HG02840 (cell line): Measurements from ENCODE around the gene ZNF799.
A peak's percentile ranks its signal among the peaks of the same experiment; 100 is the strongest.
"Not testable (repeated sequence)": the region's sequence is repeated elsewhere in the genome, so short reads cannot be mapped to it uniquely, and the experiment has no call there.

Experiments used
- ATAC-seq: cut with Tn5 transposase; IDR thresholded peaks from one replicate; pipeline ENCODE4 v1.9.1; 2021; ENCODE audit warnings: mild to moderate bottlenecking, moderate library complexity, moderate number of reproducible peaks; ENCODE audit not compliant: unreplicated experiment, low FRiP score

Gene ZNF799

DNA sequence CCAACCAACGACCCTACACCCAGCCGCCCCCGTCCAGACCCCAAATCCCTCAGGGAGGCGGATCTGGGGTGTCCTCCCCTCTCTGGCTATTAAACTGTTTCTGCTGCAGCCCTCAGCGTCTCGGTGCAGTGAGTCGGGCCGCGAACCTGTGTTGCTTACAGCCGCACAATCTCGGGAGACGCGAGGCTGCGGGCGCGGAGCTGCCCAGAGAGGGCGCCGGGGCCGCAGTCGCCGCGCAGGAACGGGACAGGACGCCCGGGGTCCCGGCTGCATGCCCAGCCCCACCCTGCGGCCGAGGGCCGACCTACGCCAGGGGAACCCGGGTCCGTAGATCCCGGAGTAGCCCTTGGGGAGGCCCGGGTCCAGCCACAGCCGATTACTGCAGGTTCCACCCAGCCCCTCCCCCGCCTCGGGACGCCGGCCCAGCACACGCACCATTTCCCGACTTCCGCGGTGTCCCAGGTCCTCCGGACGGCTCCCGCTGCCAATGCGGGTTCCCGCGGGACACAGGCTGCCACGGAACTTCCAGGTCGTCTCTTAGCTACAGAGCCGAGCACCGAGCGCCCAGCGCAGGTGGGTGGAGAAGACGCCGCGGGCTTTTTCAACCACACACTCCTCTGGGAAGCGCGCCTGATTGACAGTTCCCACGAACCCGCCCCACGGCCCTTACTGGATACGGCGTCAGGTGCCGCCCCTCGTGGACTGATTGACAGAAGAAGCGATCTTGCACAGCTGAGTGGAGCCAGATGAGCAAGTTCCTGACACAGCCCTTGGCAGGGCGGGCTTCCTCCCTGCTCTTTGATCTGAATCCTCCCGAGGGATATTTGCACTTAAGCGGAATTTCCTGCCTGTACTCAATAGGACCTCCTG, at the start of gene ZNF799:
Gene ZNF799 (minus strand): TSS at position 639 of the 870 bp plus-strand sequence. CDS start 201 bp downstream, at position 438.
- peak; percentile 79 for ATAC-seq

DNA sequence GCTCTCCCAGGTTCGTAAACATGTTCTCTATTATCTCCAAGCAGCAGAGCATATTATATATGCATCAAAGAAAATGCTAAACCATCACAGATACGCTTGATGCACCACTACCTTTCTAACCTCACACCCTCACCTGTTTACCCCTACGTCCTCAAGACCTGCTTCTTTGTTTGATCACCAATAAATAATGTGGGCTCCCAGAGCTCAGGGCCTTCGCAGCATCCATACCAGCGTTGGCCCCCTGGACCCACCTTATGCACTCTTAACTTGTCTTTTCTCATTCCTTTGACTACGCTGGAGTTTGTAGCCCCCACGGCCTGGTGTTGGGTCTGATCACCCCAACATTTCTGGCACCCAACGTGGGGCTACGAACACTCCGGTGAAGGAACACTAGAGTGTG, 49.8 kb upstream of the ZNF799 start:
- no peak for ATAC-seq

DNA sequence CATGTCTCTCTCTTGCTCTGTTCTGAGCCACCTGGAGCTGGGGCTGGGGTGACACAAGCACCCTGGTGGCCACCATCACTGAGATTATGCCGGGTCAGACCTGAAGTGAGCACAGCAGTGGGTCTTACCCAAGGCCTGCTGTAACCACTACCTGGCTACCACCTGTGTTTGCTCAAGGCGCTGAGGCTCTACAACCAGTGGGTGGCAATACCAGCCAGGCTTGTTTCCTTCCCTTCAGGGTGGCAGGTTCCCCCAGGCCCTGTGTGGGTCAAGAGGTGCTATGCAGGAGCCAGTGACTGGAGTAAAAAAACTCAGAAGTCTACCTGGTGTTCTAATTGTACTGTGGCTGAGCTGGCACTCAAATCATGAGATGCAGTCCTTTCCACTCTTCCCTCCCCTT, 47.7 kb upstream of the ZNF799 start:
- ATAC-seq = no peak

DNA sequence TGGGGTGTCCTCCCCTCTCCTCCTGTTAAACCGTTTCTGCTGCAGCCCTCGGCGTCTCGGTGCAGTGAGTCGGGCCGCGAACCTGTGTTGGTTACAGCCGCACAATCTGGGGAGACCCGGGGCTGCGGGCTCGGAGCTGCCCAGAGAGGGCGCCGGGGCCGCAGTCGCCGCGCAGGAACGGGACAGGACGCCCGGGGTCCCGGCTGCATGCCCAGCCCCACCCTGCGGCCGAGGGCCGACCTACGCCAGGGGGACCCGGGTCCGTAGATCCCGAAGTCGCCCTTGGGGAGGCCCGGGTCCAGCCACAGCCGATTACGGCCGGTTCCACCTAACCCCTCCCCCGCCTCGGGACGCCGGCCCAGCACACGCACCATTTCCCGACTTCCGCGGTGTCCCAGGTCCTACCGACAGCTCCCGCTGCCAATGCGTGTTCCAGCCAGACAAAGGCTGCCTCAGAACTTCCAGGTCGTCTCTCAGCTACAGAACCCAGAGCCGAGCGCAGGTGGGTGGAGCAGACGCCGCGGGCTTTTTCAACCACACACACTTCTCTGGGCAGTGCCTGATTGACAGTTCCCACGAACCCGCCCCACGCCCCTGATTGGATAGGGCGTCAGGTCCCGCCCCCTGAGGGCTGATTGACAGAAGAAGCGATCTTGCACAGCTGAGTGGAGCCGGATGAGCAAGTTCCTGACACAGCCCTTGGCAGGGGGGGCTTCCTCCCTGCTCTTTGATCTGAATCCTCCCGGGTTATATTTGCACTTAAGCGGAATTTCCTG, 39.7 kb upstream of the ZNF799 start, which contains the start of gene ZNF443:
Gene ZNF443 (minus strand): TSS at position 481 of the 776 bp plus-strand sequence. CDS start 107 bp downstream, at position 374.
- peak; percentile 91 for ATAC-seq

DNA sequence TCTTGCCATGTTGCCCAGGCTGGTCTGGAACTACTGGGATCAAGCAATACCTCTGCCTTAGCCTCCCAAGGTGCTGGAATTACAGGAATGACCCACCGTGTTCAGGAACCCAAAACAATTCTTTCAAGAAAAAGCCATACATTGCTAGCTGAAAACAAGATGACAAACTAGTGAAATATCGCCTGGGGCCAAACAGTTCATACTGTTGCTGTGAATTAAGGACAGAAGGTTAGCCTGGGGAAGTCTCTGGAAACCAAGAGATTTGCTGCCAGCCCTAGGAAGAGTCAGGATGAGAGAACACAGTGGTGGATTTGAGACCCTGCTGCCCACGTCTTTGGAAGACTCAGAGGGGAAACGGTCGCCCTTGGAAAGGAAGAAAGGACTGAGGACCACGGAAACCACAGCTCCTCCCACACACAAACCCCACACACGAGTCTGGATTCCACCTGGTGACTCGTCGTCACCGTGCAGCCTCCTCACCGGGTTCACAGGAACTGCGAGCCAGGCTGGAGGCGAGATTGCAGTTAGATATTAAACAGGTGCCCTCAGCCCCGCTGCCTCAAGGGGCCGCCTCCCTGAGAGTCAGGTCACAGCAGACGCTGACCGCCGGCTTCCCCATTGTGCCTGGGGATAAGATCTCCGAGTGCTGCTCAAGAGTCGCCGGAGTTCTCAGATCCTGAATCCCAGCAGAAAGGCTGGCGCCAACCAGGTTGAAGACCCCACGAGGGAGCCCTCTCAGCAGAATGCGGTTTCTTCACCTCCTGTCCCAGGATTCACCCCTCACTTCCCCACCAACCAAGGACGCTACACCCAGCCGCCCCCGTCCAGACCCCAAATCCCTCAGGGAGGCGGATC, 38.8 kb upstream of the ZNF799 start:
- ATAC-seq = peak; percentile 20

DNA sequence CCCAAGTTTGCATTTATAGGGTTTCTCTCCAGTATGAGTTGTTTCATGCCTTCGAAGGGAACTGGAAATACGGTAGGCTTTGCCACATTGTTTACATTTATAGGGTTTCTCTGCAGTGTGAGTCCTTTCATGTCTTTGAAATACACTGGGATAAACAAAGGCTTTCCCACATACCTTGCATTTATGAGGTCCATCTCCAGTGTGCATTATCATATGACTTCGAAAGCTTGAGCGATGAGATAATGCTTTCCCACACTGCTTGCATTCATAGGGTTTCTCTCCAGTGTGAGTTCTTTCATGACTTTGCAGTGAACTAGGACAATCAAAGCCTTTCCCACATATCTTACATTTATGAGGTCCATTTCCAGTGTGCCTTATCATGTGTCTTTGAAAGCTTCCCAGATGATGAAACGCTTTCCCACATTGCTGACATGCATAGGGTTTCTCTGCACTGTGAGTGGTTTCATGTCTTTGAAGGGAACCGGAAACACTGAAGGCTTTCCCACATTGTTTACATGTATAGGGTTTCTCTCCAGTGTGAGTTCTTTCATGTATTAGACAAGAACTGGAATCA, 29.7 kb upstream of the ZNF799 start:
- not testable (repeated sequence) for ATAC-seq

DNA sequence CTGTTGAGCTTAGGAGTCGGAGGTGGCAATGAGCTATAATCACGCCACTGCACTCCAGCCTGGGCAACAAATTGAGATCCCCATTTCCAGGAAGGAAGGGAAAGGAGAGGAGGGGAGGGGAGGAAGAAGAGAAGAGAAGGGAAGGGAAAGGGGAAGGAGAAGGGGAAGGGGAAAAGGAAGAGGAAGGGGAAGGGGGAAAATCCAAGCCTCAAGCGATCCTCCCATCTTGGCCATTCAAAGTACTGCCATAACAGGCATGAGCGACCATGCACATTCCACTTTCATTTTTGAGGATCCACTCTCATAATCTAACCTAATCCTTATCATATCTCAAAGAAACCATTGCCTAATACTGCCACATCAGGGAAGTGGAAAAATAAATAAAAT, 24.8 kb upstream of the ZNF799 start:
- ATAC-seq = no peak

DNA sequence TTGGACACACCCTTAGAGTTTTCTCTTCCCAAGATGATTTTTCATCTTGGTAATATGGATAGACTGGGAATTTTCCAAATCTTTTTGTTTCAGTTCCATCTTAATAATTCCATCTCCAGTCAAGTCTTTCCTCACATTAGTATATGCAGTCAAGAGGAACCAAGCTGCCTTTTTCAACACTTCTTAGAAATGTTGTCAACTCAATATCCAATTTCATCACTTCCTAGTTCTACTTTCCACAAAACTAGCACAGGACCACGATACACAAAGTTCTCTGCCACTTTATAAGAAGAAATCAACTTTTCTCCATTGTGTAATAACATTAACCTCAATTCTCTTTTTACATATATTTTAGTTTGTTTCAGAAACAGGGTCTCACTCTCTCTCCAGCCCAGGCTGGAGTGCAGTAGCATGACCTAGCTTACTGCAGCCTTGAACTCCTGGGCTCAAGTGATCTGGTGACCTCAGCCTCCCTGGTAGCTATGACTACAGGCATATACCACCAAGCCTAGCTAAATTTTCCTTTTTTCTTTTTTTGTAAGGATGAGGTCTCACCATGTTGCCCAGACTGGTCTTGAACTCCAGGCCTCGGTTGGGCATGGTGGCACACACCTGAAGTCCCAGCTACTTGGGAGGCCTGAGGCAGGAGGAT, 24.3 kb upstream of the ZNF799 start:
- ATAC-seq = no peak

DNA sequence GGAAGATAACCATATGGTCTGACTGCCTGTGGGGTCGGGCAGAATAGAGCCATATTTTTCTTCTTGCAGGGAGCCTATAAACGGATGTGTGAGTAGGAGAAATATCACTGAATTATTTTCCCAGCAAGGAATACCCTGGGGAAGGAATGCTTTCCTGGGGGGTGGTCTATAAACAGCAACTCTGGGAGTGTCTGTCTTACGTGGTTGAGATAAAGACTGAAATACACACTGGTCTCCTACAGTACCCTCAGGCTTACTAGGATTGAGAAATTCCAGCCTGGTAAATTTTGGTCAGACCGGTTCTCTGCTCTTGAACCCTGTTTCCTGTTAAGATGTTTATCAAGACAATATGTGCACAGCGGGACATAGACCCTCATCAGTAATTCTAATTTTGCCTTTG, 16.2 kb upstream of the ZNF799 start:
- ATAC-seq = not testable (repeated sequence)

DNA sequence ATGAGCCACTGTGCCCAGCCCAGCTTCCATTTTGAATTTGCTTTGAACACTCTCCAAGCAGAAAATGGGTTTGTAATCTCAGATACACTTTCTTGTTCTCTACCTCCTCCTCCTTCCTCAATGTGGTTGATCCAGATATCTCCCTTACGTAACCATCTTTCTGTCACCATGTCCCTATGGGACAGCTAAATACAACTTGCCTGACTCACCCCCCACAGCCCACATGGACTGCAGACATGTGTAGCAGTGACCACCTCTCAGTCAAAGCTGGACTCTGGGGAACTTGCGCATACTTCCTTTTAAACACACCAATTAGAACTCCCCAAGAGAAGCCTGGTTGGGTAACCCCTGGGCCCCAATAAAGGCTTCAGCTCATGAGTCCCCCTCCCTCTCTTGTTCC, 10.8 kb upstream of the ZNF799 start:
- no peak for ATAC-seq

DNA sequence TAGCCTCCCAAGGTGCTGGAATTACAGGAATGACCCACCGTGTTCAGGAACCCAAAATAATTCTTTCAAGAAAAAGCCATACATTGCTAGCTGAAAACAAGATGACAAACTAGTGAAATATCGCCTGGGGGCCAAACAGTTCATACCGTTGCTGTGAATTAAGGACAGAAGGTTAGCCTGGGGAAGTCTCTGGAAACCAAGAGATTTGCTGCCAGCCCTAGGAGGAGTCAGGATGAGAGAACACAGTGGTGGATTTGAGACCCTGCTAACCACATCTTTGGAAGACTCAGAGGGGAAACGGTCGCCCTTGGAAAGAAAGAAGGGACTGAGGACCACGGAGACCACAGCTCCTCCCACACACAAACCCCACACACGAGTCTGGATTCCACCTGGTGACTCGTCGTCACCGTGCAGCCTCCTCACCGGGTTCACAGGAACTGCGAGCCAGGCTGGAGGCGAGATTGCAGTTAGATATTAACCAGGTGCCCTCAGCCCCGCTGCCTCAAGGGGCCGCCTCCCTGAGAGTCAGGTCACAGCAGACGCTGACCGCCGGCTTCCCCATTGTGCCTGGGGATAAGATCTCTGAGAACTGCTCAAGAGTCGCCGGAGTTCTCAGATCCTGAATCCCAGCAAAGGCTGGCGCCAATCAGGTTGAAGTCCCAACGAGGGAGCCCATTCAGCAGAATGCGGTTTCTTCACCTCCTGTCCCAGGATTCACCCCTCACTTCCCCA, 1.0 kb downstream of the ZNF799 start:
- peak; percentile 40 for ATAC-seq

DNA sequence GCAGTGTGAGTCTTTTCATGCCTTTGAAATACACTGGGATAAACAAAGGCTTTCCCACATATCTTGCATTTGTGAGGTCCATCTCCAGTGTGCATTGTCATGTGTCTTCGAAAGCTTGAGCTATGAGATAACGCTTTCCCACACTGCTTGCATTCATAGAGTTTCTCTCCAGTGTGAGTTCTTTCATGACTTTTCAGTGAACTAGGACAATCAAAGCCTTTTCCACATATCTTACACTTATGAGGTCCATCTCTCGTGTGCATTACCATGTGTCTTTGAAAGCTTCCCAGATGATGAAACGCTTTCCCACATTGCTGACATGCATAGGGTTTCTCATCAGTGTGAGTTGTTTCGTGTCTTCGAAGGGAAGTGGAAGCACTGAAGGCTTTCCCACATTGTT, 9.9 kb downstream of the ZNF799 start:
- ATAC-seq = not testable (repeated sequence)

DNA sequence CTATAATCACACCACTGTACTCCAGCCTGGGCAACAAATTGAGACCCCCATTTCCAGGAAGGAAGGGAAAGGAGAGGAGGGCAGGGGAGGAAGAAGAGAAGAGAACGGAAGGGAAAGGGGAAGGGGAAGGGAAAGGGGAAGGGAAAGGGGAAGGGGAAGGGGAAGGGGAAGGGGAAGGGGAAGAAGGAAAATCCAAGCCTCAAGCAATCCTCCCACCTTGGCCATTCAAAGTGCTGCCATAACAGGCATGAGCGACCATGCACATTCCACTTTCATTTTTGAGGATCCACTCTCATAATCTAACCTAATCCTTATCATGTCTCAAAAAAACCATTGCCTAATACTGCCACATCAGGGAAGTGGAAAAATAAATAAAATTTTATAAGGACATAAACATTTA, 14.7 kb downstream of the ZNF799 start:
- not testable (repeated sequence) for ATAC-seq

DNA sequence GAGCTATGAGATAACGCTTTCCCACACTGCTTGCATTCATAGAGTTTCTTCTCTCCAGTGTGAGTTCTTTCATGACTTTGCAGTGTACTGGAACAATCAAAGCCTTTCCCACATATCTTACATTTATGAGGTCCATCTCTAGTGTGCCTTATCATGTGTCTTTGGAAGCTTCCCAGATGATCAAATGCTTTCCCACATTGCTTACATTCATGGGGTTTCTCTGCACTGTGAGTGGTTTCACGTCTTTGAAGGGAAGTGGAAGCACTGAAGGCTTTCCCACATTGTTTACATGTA, 20.7 kb downstream of the ZNF799 start:
- ATAC-seq = no peak

DNA sequence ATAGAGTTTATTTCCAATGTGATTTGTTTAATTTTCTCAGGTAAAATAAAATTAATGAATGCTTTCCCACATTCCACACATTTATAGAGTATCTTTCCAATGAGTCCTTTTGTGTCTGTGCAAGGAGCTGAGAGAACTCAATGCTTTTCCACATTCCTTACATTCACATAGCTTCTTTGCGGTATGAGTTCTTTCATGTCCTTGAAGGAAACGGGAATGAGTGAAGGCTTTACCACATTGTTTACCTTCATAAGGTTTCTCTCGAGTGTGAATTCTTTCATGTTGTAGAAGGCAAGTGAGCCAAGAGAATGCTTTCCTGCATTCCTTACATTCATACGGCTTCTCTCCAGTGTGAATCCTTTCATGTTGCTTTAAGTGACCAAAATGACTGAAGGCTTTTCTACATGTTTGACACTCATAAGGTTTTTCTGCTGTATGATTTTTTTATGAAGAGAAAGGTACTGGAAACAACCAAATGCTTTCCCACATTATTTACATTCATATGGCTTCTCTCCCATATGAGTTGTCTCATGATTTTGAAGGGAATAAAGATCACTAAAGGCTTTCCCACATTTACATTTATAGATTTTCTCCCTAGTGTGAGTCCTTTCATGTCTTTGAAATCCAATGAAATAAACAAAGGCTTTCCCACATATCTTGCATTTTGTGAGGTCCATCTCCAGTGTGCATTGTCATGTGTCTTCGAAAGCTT, 21.2 kb downstream of the ZNF799 start:
- ATAC-seq = no peak

DNA sequence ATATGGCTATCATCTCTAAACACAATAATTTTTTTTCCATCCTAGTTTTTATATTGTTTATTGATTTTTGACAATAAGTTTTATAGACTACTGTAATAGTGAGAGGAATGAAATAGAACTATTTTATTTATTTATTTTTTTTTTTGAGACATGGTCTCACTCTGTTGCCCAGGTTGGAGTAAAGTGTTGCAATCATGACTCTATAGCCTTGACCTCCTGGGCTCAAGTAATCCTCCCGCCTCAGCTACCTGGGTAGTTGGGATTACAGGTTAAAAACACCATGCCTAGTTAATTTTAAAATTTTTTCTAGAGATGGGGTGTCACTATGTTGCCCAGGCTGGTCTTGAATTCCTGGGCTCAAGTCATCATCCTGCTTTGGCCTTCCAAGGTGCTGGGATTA, 27.0 kb downstream of the ZNF799 start:
- no peak for ATAC-seq

DNA sequence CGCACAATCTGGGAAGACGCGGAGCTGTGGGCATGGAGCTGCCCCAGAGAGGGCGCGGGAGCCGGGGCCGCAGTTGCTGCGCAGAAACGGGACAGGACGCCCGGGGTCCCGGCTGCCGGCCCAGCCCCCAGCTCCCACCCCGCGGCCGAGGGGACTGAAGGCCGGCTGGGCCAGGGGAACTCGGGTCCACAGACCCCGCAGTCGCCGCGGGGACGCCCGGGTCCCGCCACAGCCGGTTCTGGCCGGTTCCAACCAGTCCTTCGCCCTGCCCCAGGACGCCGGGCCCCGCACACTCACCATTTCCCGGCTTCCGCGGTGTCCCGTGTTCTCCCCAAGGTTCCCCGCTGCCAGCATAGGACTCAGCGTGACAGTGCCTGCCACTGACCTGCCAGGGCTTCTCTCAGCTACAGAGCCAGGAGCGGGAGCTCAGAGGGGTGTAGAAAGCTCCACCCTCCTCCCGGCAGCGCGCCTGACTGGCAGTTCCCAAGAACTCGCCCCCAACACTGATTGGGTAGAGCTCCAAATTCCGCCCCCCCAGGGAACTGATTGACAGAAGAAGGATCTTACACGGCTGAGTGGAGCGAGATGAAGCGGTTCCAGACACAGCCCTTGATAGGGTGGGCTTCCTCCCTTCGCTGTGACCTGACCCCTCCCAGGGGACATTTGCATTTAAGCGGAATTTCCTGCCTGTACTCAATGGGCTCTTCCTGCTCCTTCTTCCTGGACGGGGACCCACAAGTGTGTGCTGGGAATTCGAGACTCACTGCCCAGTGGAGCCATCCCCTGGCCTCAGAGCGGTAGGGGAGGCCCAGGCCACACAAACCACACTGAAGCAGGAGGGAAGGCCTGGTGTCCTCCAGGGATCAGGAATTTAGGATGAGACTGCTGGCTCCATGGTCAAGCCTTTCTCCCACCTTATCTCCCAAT, 35.6 kb downstream of the ZNF799 start, which contains the start of gene ZNF442:
Gene ZNF442 (minus strand): TSS at position 448 of the 927 bp plus-strand sequence. CDS start 2,052 bp downstream, outside the sequence.
- peak; percentile 84 for ATAC-seq
